ENCODE results near the gene S100B. TPM values are rescaled to one million over a fixed set of nuclear protein-coding genes. Genes with fewer than 3 reads are reported as not detected.

S100B gene
- total and polyA plus RNA-seq, 9 of the 15 experiments (the other 6 are each of a cell fraction or from before 2014, with no cell fraction given) = not detected

DNA sequence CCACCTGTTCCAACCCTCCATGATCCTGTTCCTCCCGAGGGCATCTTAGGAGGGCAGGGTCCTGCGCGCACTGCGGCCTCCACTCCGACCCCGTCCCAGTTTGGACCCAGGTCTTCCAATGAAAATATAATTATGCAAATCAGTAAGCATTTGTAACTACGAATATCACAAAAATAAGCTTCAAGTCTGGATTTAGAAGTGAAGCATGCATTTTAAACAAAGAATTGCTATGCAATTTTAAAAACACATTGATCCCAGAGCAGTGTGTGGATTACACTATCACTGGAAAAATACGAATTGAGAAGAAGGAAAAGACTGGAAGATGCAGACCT lies 31.3 kb upstream of the S100B start:
- ATAC-seq (no peak), FAIRE-seq (no peak), DNase-seq (ENCODE audit: extremely low read depth in 1 of 4, low spot score in 3 of 4) (no peak)
- CTCF ChIA-PET (ENCODE audit: low intra/inter-chr PET ratio) = no interaction called here
- Histone ChIP-seq H3K4me1 (replicated peaks in 1 of 2; ENCODE audit: control insufficient read depth in 2 of 2, insufficient read depth in 2 of 2, low read length in 2 of 2) (peaks cover 14 to 25% of the 10 kb centered on the region in 2 experiments; a peak in 4 of 5 replicates), H3K4me2 (ENCODE audit: insufficient read depth, low read length) (peak overlapping the region; percentile 99), H3K27ac (ENCODE audit: extremely low read depth, low read depth, low read length) (peak overlapping the region; percentile 97), H3K27me3 (ENCODE audit: control insufficient read depth in 2 of 2, insufficient read depth in 2 of 2, low read length in 2 of 2) (no peaks in the 10 kb centered on the region), H3K9ac (ENCODE audit: insufficient read depth in 1 of 2, low read depth in 2 of 2, low read length in 2 of 2) (peak overlapping the region; percentile 95 to 100), H3K36me3 (ENCODE audit: control insufficient read depth, insufficient read depth, low read length) (peaks cover 26% of the 10 kb centered on the region; the same call in 2 of the 3 replicates), H3K4me3 (peak overlapping the region; percentile 63), H3K79me2 (ENCODE audit: control insufficient read depth, insufficient read depth, low read length) (peaks cover 45% of the 10 kb centered on the region), H3K9me3 (replicated peaks; ENCODE audit: control insufficient read depth, insufficient read depth, low read depth, low read length) (no peaks in the 10 kb centered on the region), H3K9me1 (ENCODE audit: control insufficient read depth, insufficient read depth, low read length) (no peaks in the 10 kb centered on the region), H2AFZ (ENCODE audit: low read depth, low read length) (peak overlapping the region; percentile 96), H4K20me1 (replicated peaks; ENCODE audit: control insufficient read depth, insufficient read depth, low read length) (no peaks in the 10 kb centered on the region)
- POLR2A ChIA-PET = interaction anchor here (0.6 to 1.8 kb wide), 12 partner anchors 8 to 684 kb away, joined by 3 to 9 read pairs (median 4); no protein-coding TSS in a partner anchor
- in situ Hi-C loops (cut with MboI) (no loop called here), intact Hi-C loops (cut with micrococcal nuclease) (no loop called here)
- WGBS (ENCODE audit: insufficient coverage, low coverage, missing lambda C conversion rate) = 6% methylated on average over 8 of the region's 8 CpGs
- BruUV-seq (replicated peaks) = no TSS peak
- TF ChIP-seq ZNF766 (CRISPR knock-in tag; conservative IDR thresholded peaks at IDR 0.05) (no peak), ZNF561 (CRISPR knock-in tag; conservative IDR thresholded peaks at IDR 0.05) (no peak), CEBPB (tag; IDR thresholded peaks at IDR 0.05) (no peak), ZBTB40 (IDR thresholded peaks at IDR 0.05) (0 out of 2 replicates have a peak, but pooled peaks have one; percentile 67), ZBTB40 (CRISPR knock-in tag; IDR thresholded peaks at IDR 0.05) (no peak), CHD4 (IDR thresholded peaks at IDR 0.05; ENCODE audit: insufficient read depth, insufficient replicate concordance, low read depth, low read length, poor library complexity, severe bottlenecking) (no peak), HNRNPLL (IDR thresholded peaks at IDR 0.05; ENCODE audit: low read depth, low read length, poor library complexity, severe bottlenecking) (peak; percentile 5), CHD1 (IDR thresholded peaks at IDR 0.05; ENCODE audit: low read length) (no peak), TFAP4 (CRISPR knock-in tag; IDR thresholded peaks at IDR 0.05; ENCODE audit: borderline replicate concordance) (no peak), FOSL1 (tag; conservative IDR thresholded peaks at IDR 0.05) (0 out of 2 replicates have a peak, but pooled peaks have one; percentile 25)
- TF ChIP-seq, protein P1, sequence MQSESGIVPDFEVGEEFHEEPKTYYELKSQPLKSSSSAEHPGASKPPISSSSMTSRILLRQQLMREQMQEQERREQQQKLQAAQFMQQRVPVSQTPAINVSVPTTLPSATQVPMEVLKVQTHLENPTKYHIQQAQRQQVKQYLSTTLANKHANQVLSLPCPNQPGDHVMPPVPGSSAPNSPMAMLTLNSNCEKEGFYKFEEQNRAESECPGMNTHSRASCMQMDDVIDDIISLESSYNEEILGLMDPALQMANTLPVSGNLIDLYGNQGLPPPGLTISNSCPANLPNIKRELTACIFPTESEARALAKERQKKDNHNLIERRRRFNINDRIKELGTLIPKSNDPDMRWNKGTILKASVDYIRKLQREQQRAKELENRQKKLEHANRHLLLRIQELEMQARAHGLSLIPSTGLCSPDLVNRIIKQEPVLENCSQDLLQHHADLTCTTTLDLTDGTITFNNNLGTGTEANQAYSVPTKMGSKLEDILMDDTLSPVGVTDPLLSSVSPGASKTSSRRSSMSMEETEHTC (IDR thresholded peaks at IDR 0.05) = no peak

Measured in K562 (cell line).